CD4-positive, alpha-beta memory T cell (primary cell): ENCODE results near the gene PNP. TPM values are rescaled to one million over a fixed set of nuclear protein-coding genes. Genes with fewer than 3 reads are reported as not detected.

ENCODE experiments used
- CTCF ChIA-PET: fragments of 350-600 bp; sonication (Branson Sonifier 250); formaldehyde crosslinking; loops from one replicate; lab custom pipeline; 2021; ENCODE audit warnings: inconsistent platforms; ENCODE audit not compliant: partially characterized antibody; lab: Charles Lee
- POLR2A ChIA-PET: fragments of 350-600 bp; sonication (Branson Sonifier 250); formaldehyde crosslinking; loops from one replicate; lab custom pipeline; 2021; ENCODE audit not compliant: partially characterized antibody; lab: Charles Lee
- DNase-seq, 5 donors: peaks; one replicate each; pipeline versions ENCODE4 v3.0.0 to v3.0.0-alpha.2; 2020 to 2022; ENCODE audit warnings: mixed read lengths in 1 of 5
- H3K27ac ChIP-seq: one replicate; pipeline ENCODE4 v1.7.0; 2013; ENCODE audit warnings: low read depth, low read length
- H3K27me3 ChIP-seq: 2 replicates; pipeline ENCODE4 v1.7.0; 2013; ENCODE audit warnings: mild to moderate bottlenecking, low read length, moderate library complexity; ENCODE audit not compliant: insufficient read depth
- H3K36me3 ChIP-seq: 2 replicates; pipeline ENCODE4 v1.7.0; 2013; ENCODE audit warnings: mild to moderate bottlenecking, low read length, moderate library complexity; ENCODE audit not compliant: insufficient read depth
- H3K4me1 ChIP-seq: 2 replicates; pipeline ENCODE4 v1.7.0; 2013; ENCODE audit warnings: mild to moderate bottlenecking, low read length, moderate library complexity; ENCODE audit not compliant: insufficient read depth
- H3K4me3 ChIP-seq, 2 donors: one replicate each; pipeline ENCODE4 v1.7.0; 2013; ENCODE audit warnings: low read length in 2 of 2, mild to moderate bottlenecking in 1 of 2
- H3K9me3 ChIP-seq, 2 donors: one replicate each; pipeline ENCODE4 v1.7.0; 2013; ENCODE audit warnings: low read length in 2 of 2, control low read depth in 1 of 2; ENCODE audit not compliant: control insufficient read depth in 1 of 2
- H3K27ac Mint-ChIP-seq, 7 donors: one replicate each; pipeline ENCODE4 v1.8.0; 2020 to 2021; ENCODE audit warnings: mixed read lengths in 7 of 7, mild to moderate bottlenecking in 6 of 7, inconsistent platforms in 3 of 7, moderate library complexity in 3 of 7
- H3K27me3 Mint-ChIP-seq, 2 donors: one replicate each; pipeline ENCODE4 v1.8.0; 2020 to 2021; ENCODE audit warnings: mixed read lengths in 2 of 2
- H3K36me3 Mint-ChIP-seq, 2 donors: one replicate each; pipeline ENCODE4 v1.8.0; 2020 to 2021; ENCODE audit warnings: mixed read lengths in 2 of 2, inconsistent platforms in 1 of 2, mild to moderate bottlenecking in 1 of 2
- H3K4me1 Mint-ChIP-seq, 4 donors: one replicate each; pipeline ENCODE4 v1.8.0; 2020 to 2021; ENCODE audit warnings: mixed read lengths in 4 of 4, mild to moderate bottlenecking in 1 of 4
- H3K4me3 Mint-ChIP-seq, 8 donors: one replicate each; pipeline ENCODE4 v1.8.0; 2020 to 2021; ENCODE audit warnings: mixed read lengths in 8 of 8, mild to moderate bottlenecking in 7 of 8, moderate library complexity in 6 of 8, inconsistent platforms in 3 of 8
- H3K9me3 Mint-ChIP-seq, 8 donors: one replicate each; pipeline ENCODE4 v1.8.0; 2020 to 2021; ENCODE audit warnings: mixed read lengths in 8 of 8, mild to moderate bottlenecking in 5 of 8, inconsistent platforms in 3 of 8, moderate library complexity in 1 of 8
- intact Hi-C: fragments of 100-400 bp; cut with micrococcal nuclease; formaldehyde crosslinking; loops from one replicate; pipeline ENCODE4 v1.15.1; 2023
- polyA plus RNA-seq, 2 donors: library from polyadenylated mRNA; unstranded; fragments of 300-500 nt; fragmentation: Illumina TruSeq; gene quantifications; one replicate each; pipeline ENCODE4 v1.2.3, GENCODE V29; 2021
- total RNA-seq, 2 experiments: library from RNA; stranded (reverse); gene quantifications; one replicate each; pipeline ENCODE4 v1.2.3, GENCODE V29; 2021

The PNP gene
- total and polyA plus RNA-seq, 4 experiments from 2014 or later, result 53.8 to 108 (median 103) TPM

- H3K27ac ChIP-seq, result peak within 1 kb of the TSS; percentile 89
- peaks cover 57% of the 10 kb centered on the region for H3K36me3 ChIP-seq
- intact Hi-C loops, result loop anchor here (1.0 kb wide), 5 partner anchors 15 to 229 kb away; partner anchors contain the start of genes PARP2, PNP and TEP1
- peak within 1 kb of the TSS in 2 of 8 donors; percentile 13 to 23 for H3K4me3 Mint-ChIP-seq
- H3K27ac Mint-ChIP-seq, result peak within 1 kb of the TSS in 2 of 7 donors; percentile 19 to 55
- no peaks in the 10 kb centered on the region for H3K27me3 Mint-ChIP-seq
- peaks cover 53% of the 10 kb centered on the region for H3K4me1 ChIP-seq
- peaks cover 5 to 21% (median 12%) of the 10 kb centered on the region in 4 donors for H3K4me1 Mint-ChIP-seq
- peak within 1 kb of the TSS; percentile 70 to 99 for H3K4me3 ChIP-seq
- no peaks in the 10 kb centered on the region for H3K9me3 ChIP-seq
- H3K36me3 Mint-ChIP-seq, result peaks cover 33 to 43% of the 10 kb centered on the region in 2 donors
- ChIA-PET CTCF (interaction anchor here (0.9 to 2.6 kb wide), 11 partner anchors 10 to 159 kb away, joined by 3 to 15 read pairs (median 4); partner anchors contain the start of gene PNP), POLR2A (interaction anchor here (0.8 to 4.7 kb wide), 22 partner anchors 14 to 1001 kb away, joined by 3 to 71 read pairs (median 6); partner anchors contain the start of genes CHD8, PARP2, PNP and RNASE4)
- H3K27me3 ChIP-seq, result no peaks in the 10 kb centered on the region
- no peaks in the 10 kb centered on the region for H3K9me3 Mint-ChIP-seq
- DNase-seq, result peak; percentile 96 to 99 (median 98)
Observed at GRCh38 chr14:20454516-20455354, 14.5 kb upstream of the PNP start, which contains the start of the genes APEX1 and OSGEP. APEX1 (plus strand) TSS chr14:20455226; CDS start chr14:20455646, 420 bp downstream. OSGEP (minus strand) TSS chr14:20454812; CDS start chr14:20454683, 129 bp downstream.

- H3K4me1 ChIP-seq, result peaks cover 62% of the 10 kb centered on the region
- H3K36me3 ChIP-seq, result peaks cover 54% of the 10 kb centered on the region
- no peaks in the 10 kb centered on the region for H3K9me3 ChIP-seq
- peaks cover 11 to 27% (median 21%) of the 10 kb centered on the region in 4 donors for H3K4me1 Mint-ChIP-seq
- no peaks in the 10 kb centered on the region for H3K27me3 ChIP-seq
- intact Hi-C loops, result loop anchor here (1.0 kb wide), 4 partner anchors 14 to 228 kb away; partner anchors contain the start of genes PNP and TEP1
- no peak overlapping the region for H3K4me3 Mint-ChIP-seq
- ChIA-PET CTCF (interaction anchor here (1.1 to 2.6 kb wide), 11 partner anchors 11 to 158 kb away, joined by 3 to 15 read pairs (median 5); partner anchors contain the start of gene PNP), POLR2A (interaction anchor here (0.8 to 4.7 kb wide), 23 partner anchors 14 to 1000 kb away, joined by 3 to 71 read pairs (median 6); partner anchors contain the start of genes CHD8, PARP2, PNP and RNASE4)
- no peaks in the 10 kb centered on the region for H3K27me3 Mint-ChIP-seq
- no peak overlapping the region for H3K27ac Mint-ChIP-seq
- H3K36me3 Mint-ChIP-seq, result peaks cover 36 to 43% of the 10 kb centered on the region in 2 donors
- H3K4me3 ChIP-seq, result peak overlapping the region; percentile 70 to 99
- DNase-seq, result peak in 1 of 5 donors; percentile 93
- H3K27ac ChIP-seq, result peak overlapping the region; percentile 89
- H3K9me3 Mint-ChIP-seq, result no peaks in the 10 kb centered on the region
Observed at GRCh38 chr14:20455355-20456300, 13.6 kb upstream of the PNP start.

- Histone ChIP-seq H3K4me1 (peaks cover 64% of the 10 kb centered on the region), H3K9me3 (no peaks in the 10 kb centered on the region), H3K4me3 (no peak overlapping the region), H3K36me3 (peaks cover 48% of the 10 kb centered on the region), H3K27ac (no peak overlapping the region), H3K27me3 (no peaks in the 10 kb centered on the region)
- no peak for DNase-seq
- Mint-ChIP-seq H3K4me3 (peak overlapping the region in 1 of 8 donors; percentile 23), H3K27me3 (no peaks in the 10 kb centered on the region), H3K4me1 (peaks cover 18 to 34% (median 28%) of the 10 kb centered on the region in 4 donors), H3K9me3 (no peaks in the 10 kb centered on the region), H3K27ac (peak overlapping the region in 3 of 7 donors; percentile 18 to 76 (median 67)), H3K36me3 (peaks cover 34 to 45% of the 10 kb centered on the region in 2 donors)
- intact Hi-C loops, result no loop called here
- ChIA-PET POLR2A (interaction anchor here (2.2 to 4.7 kb wide), 4 partner anchors 13 to 227 kb away, joined by 10 to 71 read pairs (median 32); partner anchors contain the start of genes PARP2, PNP and RNASE4), CTCF (interaction anchor here (1.5 to 2.6 kb wide), 2 partner anchors 13 to 16 kb away, joined by 5 to 12 read pairs; partner anchors contain the start of gene PNP)
Observed at GRCh38 chr14:20456971-20457370, 12.2 kb upstream of the PNP start.

GRCh38 chr14:20458031-20458789 is 11.0 kb upstream of the PNP start:
- H3K4me1 ChIP-seq, result peaks cover 58% of the 10 kb centered on the region

GRCh38 chr14:20460458-20461224 is 8.6 kb upstream of the PNP start:
- intact Hi-C loops, result loop anchor here (1.0 to 10.0 kb wide), 8 partner anchors 9 to 804 kb away; partner anchors contain the start of genes CCNB1IP1, HNRNPC, PARP2 and PNP
- peaks cover 47% of the 10 kb centered on the region for H3K4me1 ChIP-seq

More at GRCh38 chr14:20458031-20458789, 11.0 kb upstream of the PNP start:
- Histone ChIP-seq H3K27ac (no peak overlapping the region), H3K36me3 (peaks cover 44% of the 10 kb centered on the region), H3K9me3 (no peaks in the 10 kb centered on the region), H3K27me3 (no peaks in the 10 kb centered on the region), H3K4me3 (no peak overlapping the region)
- intact Hi-C loops, result no loop called here
- H3K9me3 Mint-ChIP-seq, result no peaks in the 10 kb centered on the region
- peak overlapping the region in 4 of 7 donors; percentile 47 to 92 (median 74) for H3K27ac Mint-ChIP-seq
- no peak overlapping the region for H3K4me3 Mint-ChIP-seq
- H3K36me3 Mint-ChIP-seq, result peaks cover 24 to 37% of the 10 kb centered on the region in 2 donors
- no peaks in the 10 kb centered on the region for H3K27me3 Mint-ChIP-seq
- no peak for DNase-seq
- peaks cover 19 to 34% (median 26%) of the 10 kb centered on the region in 4 donors for H3K4me1 Mint-ChIP-seq
- POLR2A ChIA-PET, result interaction anchor here (1.1 to 5.1 kb wide), 4 partner anchors 13 to 115 kb away, joined by 4 to 119 read pairs (median 6); partner anchors contain the start of genes PARP2, PNP and TEP1
- CTCF ChIA-PET, result no interaction called here

More at GRCh38 chr14:20460458-20461224, 8.6 kb upstream of the PNP start:
- no peaks in the 10 kb centered on the region for H3K9me3 ChIP-seq
- peak overlapping the region; percentile 92 to 99 (median 97) for H3K27ac Mint-ChIP-seq
- H3K4me1 Mint-ChIP-seq, result peaks cover 19 to 34% (median 23%) of the 10 kb centered on the region in 4 donors
- peak in 4 of 5 donors; percentile 73 to 87 (median 78) for DNase-seq
- no peaks in the 10 kb centered on the region for H3K27me3 Mint-ChIP-seq
- peak overlapping the region; percentile 86 for H3K27ac ChIP-seq
- ChIA-PET CTCF (interaction anchor here (0.8 to 3.2 kb wide), 10 partner anchors 9 to 222 kb away, joined by 3 to 19 read pairs (median 6); partner anchors contain the start of genes PARP2, PNP and TEP1), POLR2A (interaction anchor here (1.1 to 5.6 kb wide), 15 partner anchors 10 to 643 kb away, joined by 3 to 119 read pairs (median 10); partner anchors contain the start of genes CCNB1IP1, PARP2, PNP and RNASE4)
- peaks cover 24 to 37% of the 10 kb centered on the region in 2 donors for H3K36me3 Mint-ChIP-seq
- H3K4me3 ChIP-seq, result peak overlapping the region; percentile 64 to 76
- H3K4me3 Mint-ChIP-seq, result peak overlapping the region; percentile 86 to 96 (median 91)
- H3K9me3 Mint-ChIP-seq, result no peaks in the 10 kb centered on the region
- H3K36me3 ChIP-seq, result peaks cover 44% of the 10 kb centered on the region
- no peaks in the 10 kb centered on the region for H3K27me3 ChIP-seq
